Measurements from ENCODE around the gene PXMP4. TPM values are rescaled to one million over a fixed set of nuclear protein-coding genes. Genes with fewer than 3 reads are reported as not detected.

PXMP4 gene
- total and polyA plus RNA-seq, 8 donors = 11.6 to 47.5 (median 15.1) TPM

DNA sequence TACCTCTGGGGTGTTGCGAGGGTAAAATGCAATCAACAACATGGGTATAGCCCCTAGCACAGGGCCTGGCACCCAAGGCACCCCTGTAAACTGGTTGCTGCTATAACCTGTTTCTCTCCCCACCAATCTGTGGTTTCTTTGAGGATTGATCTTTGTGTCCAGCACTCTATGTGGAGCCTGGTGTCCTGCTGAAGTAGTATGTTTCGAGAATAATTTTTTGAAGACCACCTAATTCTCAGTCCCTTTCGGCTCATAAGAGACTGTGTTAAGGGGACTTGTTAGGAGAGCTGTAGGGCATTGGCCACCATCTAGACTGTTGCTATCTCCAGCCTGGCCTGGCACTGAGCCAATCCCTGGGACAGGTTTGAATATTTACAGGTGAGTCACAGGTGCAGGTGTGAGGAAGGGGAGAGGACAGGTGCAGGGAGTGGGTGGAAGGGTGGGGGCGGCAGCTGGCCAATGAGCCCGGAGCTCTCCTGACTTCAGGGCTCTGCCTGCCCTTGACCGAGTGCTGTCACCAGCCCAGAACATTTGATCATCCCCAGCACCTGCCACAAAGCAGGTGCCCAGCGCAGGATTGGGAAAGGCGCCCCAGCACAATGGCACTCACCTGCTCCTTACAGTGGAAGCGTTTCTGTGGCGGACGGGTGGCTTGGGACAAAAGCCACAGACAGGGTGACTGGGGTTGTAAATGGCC lies 66.1 kb downstream of the PXMP4 start:
- Histone ChIP-seq H3K9me3 (no peaks in the 10 kb centered on the region), H3K27me3 (no peaks in the 10 kb centered on the region), H3K27ac (no peak overlapping the region), H3K4me1 (peaks cover 5 to 10% of the 10 kb centered on the region in 2 donors), H3K36me3 (peaks cover 0 to 24% of the 10 kb centered on the region in 2 donors), H3K4me3 (no peak overlapping the region)
- TF ChIP-seq CTCF (IDR thresholded peaks at IDR 0.05) = no peak
- DNase-seq (peak in 3 of 4 donors; percentile 69 to 86 (median 86)), ATAC-seq (peak; percentile 78)
- intact Hi-C loops (cut with DNase I) = loop anchor here in 1 of 2 donors (5.0 kb wide), 1 partner anchor 192 kb away; no protein-coding TSS in a partner anchor

GRCh38 chr20:33653218-33653899 lies 66.8 kb downstream of the PXMP4 start:
- DNase-seq (peak in 2 of 4 donors; percentile 40 to 79), ATAC-seq (peak; percentile 58)

More at GRCh38 chr20:33653218-33653899, 66.8 kb downstream of the PXMP4 start:
- peak; percentile 61 to 76 for TF ChIP-seq CTCF (IDR thresholded peaks at IDR 0.05)
- Histone ChIP-seq H3K36me3 (peaks cover 0 to 17% of the 10 kb centered on the region in 2 donors), H3K27me3 (no peaks in the 10 kb centered on the region), H3K4me1 (peaks cover 8 to 10% of the 10 kb centered on the region in 2 donors), H3K4me3 (no peak overlapping the region), H3K9me3 (no peaks in the 10 kb centered on the region), H3K27ac (no peak overlapping the region)
- intact Hi-C loops (cut with DNase I) = loop anchor here in 1 of 2 donors (5.0 kb wide), 1 partner anchor 191 kb away; no protein-coding TSS in a partner anchor

Other genes starting within 250 kb of the PXMP4 start
- 10 to 100 TPM; 11.9 to 14.5 TPM for gene CBFA2T2, start 230.2 kb downstream of the PXMP4 start, total RNA-seq
- gene CBFA2T2, start 230.2 kb downstream of the PXMP4 start, polyA plus RNA-seq (ENCODE audit: insufficient read length in 6 of 6) = 10 to 100 TPM; 40.3 to 54.4 (median 47.0) TPM
- under 1 TPM in 1 of 2 donors, not detected in 1; 0.24 TPM for gene C20orf144, start 58.0 kb downstream of the PXMP4 start, total RNA-seq
- under 1 TPM; 0.26 to 0.78 (median 0.39) TPM for gene C20orf144, start 58.0 kb downstream of the PXMP4 start, polyA plus RNA-seq (ENCODE audit: insufficient read length in 6 of 6)
- 1 to 10 TPM; 1.2 to 2.3 TPM for gene ACTL10, start 53.4 kb downstream of the PXMP4 start, total RNA-seq
- gene ACTL10, start 53.4 kb downstream of the PXMP4 start, polyA plus RNA-seq (ENCODE audit: insufficient read length in 6 of 6) = under 1 TPM; 0.30 to 0.79 (median 0.48) TPM
- gene NECAB3, start 45.9 kb downstream of the PXMP4 start, total RNA-seq = 10 to 100 TPM; 53.7 to 72.9 TPM
- gene NECAB3, start 45.9 kb downstream of the PXMP4 start, polyA plus RNA-seq (ENCODE audit: insufficient read length in 6 of 6) = 10 to 100 TPM; 22.3 to 34.5 (median 30.7) TPM
- gene E2F1, start 33.9 kb downstream of the PXMP4 start, total RNA-seq = 10 to 100 TPM; 14.2 to 23.6 TPM
- gene E2F1, start 33.9 kb downstream of the PXMP4 start, polyA plus RNA-seq (ENCODE audit: insufficient read length in 6 of 6) = 10 to 100 TPM; 12.2 to 18.0 (median 16.4) TPM
- 1 to 10 TPM; 4.9 to 5.2 TPM for gene ZNF341, start 11.7 kb upstream of the PXMP4 start, total RNA-seq
- gene ZNF341, start 11.7 kb upstream of the PXMP4 start, polyA plus RNA-seq (ENCODE audit: insufficient read length in 6 of 6) = 1 to 10 TPM; 3.4 to 5.0 (median 4.1) TPM
- 10 to 100 TPM; 83.2 to 90.5 TPM for gene CHMP4B, start 91.0 kb upstream of the PXMP4 start, total RNA-seq
- gene CHMP4B, start 91.0 kb upstream of the PXMP4 start, polyA plus RNA-seq (ENCODE audit: insufficient read length in 6 of 6) = 100 to 1,000 TPM; 109 to 117 (median 112) TPM

Measured in left lung (tissue), 10 donors.